ENCODE data around the gene LYPD6B. TPM values are rescaled to one million over a fixed set of nuclear protein-coding genes. Genes with fewer than 3 reads are reported as not detected.

Gene LYPD6B
- total and polyA plus RNA-seq, 10 of the 15 experiments (the other 5 are each of a cell fraction or from before 2014, with no cell fraction given): 1.0 to 6.6 (median 4.0) TPM

DNA sequence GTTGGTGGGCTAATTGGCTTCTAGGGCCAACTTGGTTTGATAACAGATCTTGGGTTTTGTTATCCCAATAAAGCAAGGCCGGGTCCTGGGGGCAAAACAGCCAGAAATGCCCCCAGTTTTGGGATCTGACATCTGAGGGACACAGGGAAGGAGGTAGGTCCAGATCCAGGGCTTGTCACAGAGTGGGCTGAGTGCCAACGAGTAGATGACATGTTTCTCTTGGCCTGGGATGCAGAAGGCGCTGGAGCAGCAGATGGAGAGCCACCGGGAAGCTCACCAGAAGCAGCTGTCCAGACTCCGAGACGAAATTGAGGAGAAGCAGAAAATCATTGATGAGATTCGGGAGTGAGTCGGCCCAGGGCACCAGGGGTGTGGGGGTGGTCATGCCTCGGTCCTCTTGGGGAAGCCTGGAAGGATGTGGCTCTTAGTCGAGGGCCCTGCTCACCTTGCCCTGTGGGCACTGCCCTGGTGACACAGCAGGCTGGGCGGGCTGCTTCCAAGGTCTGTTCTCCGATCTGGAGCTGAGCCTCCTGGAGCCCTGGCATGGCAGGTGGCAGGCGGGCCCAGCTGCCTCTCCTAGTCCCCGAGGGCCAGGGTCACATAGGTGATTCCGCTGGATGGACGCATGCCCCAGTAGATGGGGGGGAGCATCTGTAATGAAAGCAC, 40.2 kb upstream of the LYPD6B start:
- Histone ChIP-seq H3K27ac (ENCODE audit: control insufficient read depth, insufficient read depth) (no peak overlapping the region), H3K4me3 (no peak overlapping the region), H3K4me1 (ENCODE audit: control insufficient read depth, insufficient read depth, low read length) (peaks cover 4% of the 10 kb centered on the region; the same call in 1 of the 2 replicates), H3K9me3 (replicated peaks; ENCODE audit: control insufficient read depth, insufficient read depth, low read length) (no peaks in the 10 kb centered on the region), H4K20me1 (ENCODE audit: control insufficient read depth, insufficient read depth) (no peaks in the 10 kb centered on the region), H3K9ac (ENCODE audit: control insufficient read depth, insufficient read depth, low read length) (no peak overlapping the region), H3K4me2 (ENCODE audit: control insufficient read depth, insufficient read depth) (no peak overlapping the region), H3K79me2 (ENCODE audit: control insufficient read depth, insufficient read depth, low read length) (no peaks in the 10 kb centered on the region), H3K36me3 (ENCODE audit: control insufficient read depth in 2 of 2, insufficient read depth in 2 of 2, low read length in 1 of 2) (no peaks in the 10 kb centered on the region), H3K27me3 (replicated peaks in 1 of 2; ENCODE audit: control insufficient read depth in 2 of 2, insufficient read depth in 2 of 2, low read length in 1 of 2) (no peaks in the 10 kb centered on the region), H2AFZ (ENCODE audit: control insufficient read depth, low read depth, low read length) (no peak overlapping the region)
- in situ Hi-C loops (cut with MboI) (no loop called here), intact Hi-C loops (cut with micrococcal nuclease; ENCODE audit: unreplicated experiment) (no loop called here)
- SMC1A ChIA-PET (ENCODE audit: uncharacterized antibody, unreplicated experiment): no interaction called here
- no peak for TF ChIP-seq ZNF622 (IDR thresholded peaks at IDR 0.05)
- TF ChIP-seq TCF3 (IDR thresholded peaks at IDR 0.05; ENCODE audit: borderline replicate concordance, insufficient read depth, low read depth, low read length): no peak
- TF ChIP-seq, protein P1, sequence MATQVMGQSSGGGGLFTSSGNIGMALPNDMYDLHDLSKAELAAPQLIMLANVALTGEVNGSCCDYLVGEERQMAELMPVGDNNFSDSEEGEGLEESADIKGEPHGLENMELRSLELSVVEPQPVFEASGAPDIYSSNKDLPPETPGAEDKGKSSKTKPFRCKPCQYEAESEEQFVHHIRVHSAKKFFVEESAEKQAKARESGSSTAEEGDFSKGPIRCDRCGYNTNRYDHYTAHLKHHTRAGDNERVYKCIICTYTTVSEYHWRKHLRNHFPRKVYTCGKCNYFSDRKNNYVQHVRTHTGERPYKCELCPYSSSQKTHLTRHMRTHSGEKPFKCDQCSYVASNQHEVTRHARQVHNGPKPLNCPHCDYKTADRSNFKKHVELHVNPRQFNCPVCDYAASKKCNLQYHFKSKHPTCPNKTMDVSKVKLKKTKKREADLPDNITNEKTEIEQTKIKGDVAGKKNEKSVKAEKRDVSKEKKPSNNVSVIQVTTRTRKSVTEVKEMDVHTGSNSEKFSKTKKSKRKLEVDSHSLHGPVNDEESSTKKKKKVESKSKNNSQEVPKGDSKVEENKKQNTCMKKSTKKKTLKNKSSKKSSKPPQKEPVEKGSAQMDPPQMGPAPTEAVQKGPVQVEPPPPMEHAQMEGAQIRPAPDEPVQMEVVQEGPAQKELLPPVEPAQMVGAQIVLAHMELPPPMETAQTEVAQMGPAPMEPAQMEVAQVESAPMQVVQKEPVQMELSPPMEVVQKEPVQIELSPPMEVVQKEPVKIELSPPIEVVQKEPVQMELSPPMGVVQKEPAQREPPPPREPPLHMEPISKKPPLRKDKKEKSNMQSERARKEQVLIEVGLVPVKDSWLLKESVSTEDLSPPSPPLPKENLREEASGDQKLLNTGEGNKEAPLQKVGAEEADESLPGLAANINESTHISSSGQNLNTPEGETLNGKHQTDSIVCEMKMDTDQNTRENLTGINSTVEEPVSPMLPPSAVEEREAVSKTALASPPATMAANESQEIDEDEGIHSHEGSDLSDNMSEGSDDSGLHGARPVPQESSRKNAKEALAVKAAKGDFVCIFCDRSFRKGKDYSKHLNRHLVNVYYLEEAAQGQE (IDR thresholded peaks at IDR 0.05; ENCODE audit: low read depth, low read length): no peak
- TF ChIP-seq JUNB (IDR thresholded peaks at IDR 0.05): no peak
- TF ChIP-seq EZH2 (IDR thresholded peaks at IDR 0.05; ENCODE audit: borderline replicate concordance, control insufficient read depth, low read depth, low read length): no peak
- ATAC-seq (no peak), DNase-seq (ENCODE audit: low read depth, low spot score) (no peak), FAIRE-seq (no peak)
- POLR2A ChIA-PET: no interaction called here
- RAD21 ChIA-PET (ENCODE audit: unreplicated experiment): no interaction called here
- no TSS peak for BruUV-seq (replicated peaks)
- CTCF ChIA-PET: no interaction called here
- WGBS (ENCODE audit: insufficient coverage, insufficient replicate concordance, low lambda C conversion rate, missing lambda C conversion rate): 46% methylated on average over 16 of the region's 16 CpGs
